GM06990 (cell line): ENCODE measurements around the gene TMEM30A.

ENCODE experiments used
- DNase-seq: peaks from one replicate; pipeline ENCODE4 v3.0.0-alpha.2; 2011; ENCODE audit not compliant: insufficient read length; ENCODE audit errors: extremely low read depth
- H3K27me3 ChIP-seq: replicated peaks from 2 replicates; pipeline ENCODE4 v1.6.0; 2011; ENCODE audit warnings: low read length; ENCODE audit not compliant: control insufficient read depth, insufficient read depth
- H3K36me3 ChIP-seq: 2 replicates; pipeline ENCODE4 v1.5.1; 2011; ENCODE audit warnings: low read length; ENCODE audit not compliant: control insufficient read depth, insufficient read depth
- H3K4me3 ChIP-seq: replicated peaks from 2 replicates; pipeline ENCODE4 v1.5.1; 2011; ENCODE audit warnings: low read depth, mild to moderate bottlenecking, control low read depth, low read length
- TF ChIP-seq, protein P1 (sequence below): IDR thresholded peaks from 2 replicates; pipeline ENCODE4 v1.5.1; 2011; ENCODE audit warnings: low read length, control low read depth, mild to moderate bottlenecking, inconsistent platforms; ENCODE audit not compliant: insufficient read depth, poor library complexity, severe bottlenecking

The TMEM30A gene

DNA sequence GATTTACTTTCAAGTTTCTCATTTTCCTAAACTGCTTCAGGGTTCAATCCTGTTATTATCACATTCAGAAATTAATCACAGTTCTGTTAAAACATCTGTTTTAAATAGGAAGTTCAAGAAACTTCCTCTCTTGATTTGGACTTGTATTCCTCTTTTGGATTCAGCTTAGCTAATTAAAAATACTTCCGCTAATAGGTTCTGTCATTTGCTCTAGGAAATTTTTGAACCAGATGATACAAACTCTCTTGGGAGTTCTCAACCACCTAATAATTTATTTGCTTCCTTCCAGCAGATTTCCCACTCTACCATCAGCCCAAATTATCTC is 15.9 kb upstream of the TMEM30A start:
- TF ChIP-seq, protein P1, sequence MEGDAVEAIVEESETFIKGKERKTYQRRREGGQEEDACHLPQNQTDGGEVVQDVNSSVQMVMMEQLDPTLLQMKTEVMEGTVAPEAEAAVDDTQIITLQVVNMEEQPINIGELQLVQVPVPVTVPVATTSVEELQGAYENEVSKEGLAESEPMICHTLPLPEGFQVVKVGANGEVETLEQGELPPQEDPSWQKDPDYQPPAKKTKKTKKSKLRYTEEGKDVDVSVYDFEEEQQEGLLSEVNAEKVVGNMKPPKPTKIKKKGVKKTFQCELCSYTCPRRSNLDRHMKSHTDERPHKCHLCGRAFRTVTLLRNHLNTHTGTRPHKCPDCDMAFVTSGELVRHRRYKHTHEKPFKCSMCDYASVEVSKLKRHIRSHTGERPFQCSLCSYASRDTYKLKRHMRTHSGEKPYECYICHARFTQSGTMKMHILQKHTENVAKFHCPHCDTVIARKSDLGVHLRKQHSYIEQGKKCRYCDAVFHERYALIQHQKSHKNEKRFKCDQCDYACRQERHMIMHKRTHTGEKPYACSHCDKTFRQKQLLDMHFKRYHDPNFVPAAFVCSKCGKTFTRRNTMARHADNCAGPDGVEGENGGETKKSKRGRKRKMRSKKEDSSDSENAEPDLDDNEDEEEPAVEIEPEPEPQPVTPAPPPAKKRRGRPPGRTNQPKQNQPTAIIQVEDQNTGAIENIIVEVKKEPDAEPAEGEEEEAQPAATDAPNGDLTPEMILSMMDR = no peak
- H3K27me3 ChIP-seq = no peaks in the 10 kb centered on the region
- no peaks in the 10 kb centered on the region for H3K36me3 ChIP-seq
- H3K4me3 ChIP-seq = no peak overlapping the region
- no peak for DNase-seq

DNA sequence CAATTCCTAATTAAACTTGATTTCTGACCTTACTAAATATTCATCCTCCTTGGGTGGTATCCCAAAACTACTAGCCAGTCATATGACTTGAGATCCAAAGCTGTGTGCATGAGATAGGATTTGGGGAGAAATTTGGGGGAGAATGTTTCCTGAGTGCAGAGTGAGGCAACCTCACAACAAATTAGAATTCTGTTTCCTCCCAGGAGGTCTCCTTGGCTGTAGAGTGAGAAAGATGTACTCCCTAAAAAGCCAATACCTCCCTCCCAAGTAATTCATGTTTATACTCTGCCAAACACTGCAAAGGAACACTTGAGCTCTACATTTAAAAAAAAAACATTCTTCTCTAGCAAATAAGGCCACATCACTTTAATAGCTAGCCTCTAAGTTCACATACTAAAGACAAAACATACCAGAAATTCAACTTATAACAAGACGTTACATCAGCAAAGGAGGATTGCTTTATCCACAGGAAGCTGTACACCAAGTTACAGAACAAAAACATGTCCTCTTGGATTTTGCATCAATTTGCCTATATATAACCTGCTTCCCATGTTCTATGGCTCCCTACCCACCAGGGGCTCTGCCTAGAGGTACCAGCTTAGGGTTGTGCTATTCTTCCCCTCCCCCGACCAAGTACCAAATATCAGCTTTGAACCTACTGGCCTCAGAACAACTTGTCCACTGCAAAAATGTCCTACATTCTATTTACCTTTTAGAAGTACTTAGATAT is 15.4 kb upstream of the TMEM30A start:
- no peak for DNase-seq
- H3K36me3 ChIP-seq = no peaks in the 10 kb centered on the region
- TF ChIP-seq, protein P1 = no peak
- no peaks in the 10 kb centered on the region for H3K27me3 ChIP-seq
- H3K4me3 ChIP-seq = no peak overlapping the region

DNA sequence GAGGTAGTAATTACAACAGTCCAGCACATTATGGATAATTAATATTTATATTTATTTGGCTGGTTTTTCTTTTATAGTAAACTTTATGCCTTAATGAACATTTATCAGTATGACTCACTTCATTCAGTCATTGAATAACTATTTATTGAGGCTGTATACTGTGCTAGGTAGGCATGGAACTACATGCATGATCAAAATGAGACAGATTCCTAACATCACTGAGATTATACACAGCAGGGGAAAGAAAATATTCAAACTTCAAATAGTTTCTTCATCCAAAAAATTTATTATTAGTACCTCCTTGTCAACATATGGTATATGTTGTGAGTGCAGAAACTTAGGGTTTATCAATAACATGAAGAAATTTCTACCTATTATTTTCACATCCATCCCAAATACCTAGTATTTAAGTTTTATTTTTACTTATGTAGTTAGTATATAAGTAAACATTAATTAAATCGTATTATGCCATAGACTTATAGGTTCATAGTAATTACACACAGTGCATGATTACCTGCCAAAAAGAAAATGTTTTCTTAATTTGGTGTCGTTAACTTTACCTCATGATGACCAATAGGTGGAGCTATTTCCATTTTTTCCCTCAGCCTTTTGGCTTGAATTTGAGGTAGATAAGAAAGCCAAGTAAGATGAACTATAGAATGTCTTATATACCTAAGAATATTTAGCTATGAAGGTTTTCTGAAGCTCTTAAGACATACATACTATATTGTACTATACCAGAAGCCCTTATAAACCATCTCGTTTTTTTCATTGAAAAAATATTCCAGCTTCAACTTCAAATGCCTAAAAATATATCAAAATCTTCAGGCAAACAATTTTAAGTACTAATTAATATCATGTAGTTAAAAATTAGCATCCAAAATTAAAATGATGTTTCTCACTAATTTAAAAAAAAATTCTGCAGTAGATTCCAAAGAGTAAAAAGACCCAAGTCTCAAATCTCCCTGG is 12.5 kb upstream of the TMEM30A start:
- H3K27me3 ChIP-seq = no peaks in the 10 kb centered on the region
- TF ChIP-seq, protein P1 = peak; percentile 60
- no peak overlapping the region for H3K4me3 ChIP-seq
- DNase-seq = peak; percentile 49
- H3K36me3 ChIP-seq = no peaks in the 10 kb centered on the region

DNA sequence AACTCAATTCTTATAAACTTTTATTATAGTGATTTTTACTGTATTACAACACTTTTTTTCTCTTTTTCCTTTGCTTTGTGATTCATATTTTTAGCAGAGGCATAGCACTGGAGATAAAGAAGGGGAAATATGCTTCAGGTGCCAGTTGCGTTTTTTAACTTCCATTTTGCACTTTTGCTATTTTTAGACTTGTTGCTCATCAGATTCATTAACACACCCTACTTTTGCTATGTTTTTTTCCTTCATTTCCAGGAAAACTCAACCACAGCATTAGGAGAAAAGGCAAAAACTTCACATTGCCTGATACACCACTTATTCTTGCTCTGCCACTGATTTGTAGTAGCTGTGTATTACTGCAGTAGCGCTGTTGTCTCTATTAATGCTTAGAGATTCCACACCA is 8.0 kb upstream of the TMEM30A start:
- Histone ChIP-seq H3K4me3 (no peak overlapping the region), H3K36me3 (no peaks in the 10 kb centered on the region), H3K27me3 (no peaks in the 10 kb centered on the region)
- TF ChIP-seq, protein P1 = no peak
- no peak for DNase-seq

GRCh38 chr6:75291744-75292143 is 7.2 kb upstream of the TMEM30A start:
- Histone ChIP-seq H3K36me3 (no peaks in the 10 kb centered on the region), H3K27me3 (no peaks in the 10 kb centered on the region), H3K4me3 (no peak overlapping the region)
- no peak for DNase-seq
- TF ChIP-seq, protein P1 = no peak
